Measurements from ENCODE around the gene LMOD2.

- TF ChIP-seq CTCF (IDR thresholded peaks at IDR 0.05) = no peak
- TF ChIP-seq POLR2A (IDR thresholded peaks at IDR 0.05) = no peak
Measured at GRCh38 chr7:123657304-123657685, 1.6 kb downstream of the LMOD2 start.

Measured in heart left ventricle (tissue), 13 donors.